ENCODE data around the gene ARHGAP4.

ARHGAP4 gene

GRCh38 chrX:153968255-153968654 lies 42.2 kb upstream of the ARHGAP4 start:
- peak overlapping the region; percentile 89 for H3K4me3 ChIP-seq (replicated peaks; ENCODE audit: low read depth, low read length)

GRCh38 chrX:153967536-153968224 lies 41.6 kb upstream of the ARHGAP4 start:
- no peak for TF ChIP-seq CTCF (IDR thresholded peaks at IDR 0.05; ENCODE audit: low read length, missing control alignments)
- H3K4me3 ChIP-seq (replicated peaks; ENCODE audit: low read depth, low read length) = no peak overlapping the region
- DNase-seq (ENCODE audit: low read depth) = no peak

More at GRCh38 chrX:153968255-153968654, 42.2 kb upstream of the ARHGAP4 start:
- DNase-seq (ENCODE audit: low read depth) = no peak
- TF ChIP-seq CTCF (IDR thresholded peaks at IDR 0.05; ENCODE audit: low read length, missing control alignments) = no peak

GRCh38 chrX:153966841-153967535 lies 40.9 kb upstream of the ARHGAP4 start:
- TF ChIP-seq CTCF (IDR thresholded peaks at IDR 0.05; ENCODE audit: low read length, missing control alignments) = no peak
- DNase-seq (ENCODE audit: low read depth) = no peak
- no peak overlapping the region for H3K4me3 ChIP-seq (replicated peaks; ENCODE audit: low read depth, low read length)

GRCh38 chrX:153966283-153966688 lies 40.2 kb upstream of the ARHGAP4 start:
- no peak overlapping the region for H3K4me3 ChIP-seq (replicated peaks; ENCODE audit: low read depth, low read length)
- TF ChIP-seq CTCF (IDR thresholded peaks at IDR 0.05; ENCODE audit: low read length, missing control alignments) = no peak
- no peak for DNase-seq (ENCODE audit: low read depth)

GRCh38 chrX:153965406-153965805 lies 39.3 kb upstream of the ARHGAP4 start:
- TF ChIP-seq CTCF (IDR thresholded peaks at IDR 0.05; ENCODE audit: low read length, missing control alignments) = no peak
- DNase-seq (ENCODE audit: low read depth) = no peak
- no peak overlapping the region for H3K4me3 ChIP-seq (replicated peaks; ENCODE audit: low read depth, low read length)

GRCh38 chrX:153964105-153964504 lies 38.0 kb upstream of the ARHGAP4 start:
- TF ChIP-seq CTCF (IDR thresholded peaks at IDR 0.05; ENCODE audit: low read length, missing control alignments) = no peak
- no peak for DNase-seq (ENCODE audit: low read depth)

More at GRCh38 chrX:153964105-153964504, 38.0 kb upstream of the ARHGAP4 start:
- no peak overlapping the region for H3K4me3 ChIP-seq (replicated peaks; ENCODE audit: low read depth, low read length)
